Heart left ventricle (tissue), 16 donors: ENCODE measurements around the gene NCAPH2. TPM values are rescaled to one million over a fixed set of nuclear protein-coding genes. Genes with fewer than 3 reads are reported as not detected.
A peak's percentile ranks its signal among the peaks of the same experiment; 100 is the strongest.
"Not testable (repeated sequence)": the region's sequence is repeated elsewhere in the genome, so short reads cannot be mapped to it uniquely, and the experiment has no call there.

Experiments
- ATAC-seq, 4 donors: fragments of 200-7000 bp; cut with Tn5 transposase; one replicate each; pipeline ENCODE4 v1.9.1; 2020 to 2022; ENCODE audit warnings: moderate library complexity in 4 of 4, mild to moderate bottlenecking in 3 of 4, moderate number of reproducible peaks in 1 of 4
- DNase-seq, 5 donors: peaks; one replicate each; pipeline ENCODE4 v3.0.0-alpha.2; 2020
- H3K27ac ChIP-seq, 12 donors: fragments of 200-600 bp; sonication (generic) in 4 of 12; one replicate each; pipeline versions ENCODE4 v1.5.0 to v1.8.0; 2016 to 2022; ENCODE audit warnings: mild to moderate bottlenecking in 2 of 12
- H3K27me3 ChIP-seq, 9 donors: fragments of 200-600 bp; sonication (generic) in 2 of 9; one replicate each; pipeline versions ENCODE4 v1.5.1 to v1.8.0; 2016 to 2022; ENCODE audit warnings: mild to moderate bottlenecking in 3 of 9
- H3K36me3 ChIP-seq, 9 donors: fragments of 200-600 bp; sonication (generic) in 2 of 9; one replicate each; pipeline versions ENCODE4 v1.5.0 to v1.8.0; 2018 to 2022; ENCODE audit warnings: mild to moderate bottlenecking in 2 of 9
- H3K4me1 ChIP-seq, 12 donors: fragments of 200-600 bp; sonication (generic) in 4 of 12; one replicate each; pipeline versions ENCODE4 v1.5.0 to v1.8.0; 2016 to 2022; ENCODE audit warnings: mild to moderate bottlenecking in 3 of 12
- H3K4me3 ChIP-seq, 12 donors: fragments of 200-600 bp; sonication (generic) in 4 of 12; one replicate each; pipeline versions ENCODE4 v1.5.0 to v1.8.0; 2017 to 2022; ENCODE audit warnings: mild to moderate bottlenecking in 9 of 12, moderate library complexity in 4 of 12
- H3K9me3 ChIP-seq, 12 donors: fragments of 200-600 bp; sonication (generic) in 4 of 12; one replicate each; pipeline versions ENCODE4 v1.5.0 to v1.8.0; 2016 to 2022; ENCODE audit warnings: mild to moderate bottlenecking in 1 of 12
- CTCF ChIP-seq, 12 donors: fragments of 200-600 bp; sonication (generic) in 4 of 12; IDR thresholded peaks; one replicate each; pipeline versions ENCODE4 v1.5.0 to v1.8.0; 2018 to 2022; ENCODE audit warnings: antibody characterized with exemption in 12 of 12, mild to moderate bottlenecking in 5 of 12
- POLR2A ChIP-seq, 2 donors: fragments of 450-650 bp; IDR thresholded peaks; one replicate each; pipeline ENCODE4 v1.6.1; 2017; ENCODE audit warnings: antibody characterized with exemption in 2 of 2, mild to moderate bottlenecking in 2 of 2, moderate library complexity in 2 of 2
- WGBS, 4 donors: extraction: QIAGEN DNeasy Blood & Tissue Kit in 2 of 4; methylation state at CpG; one replicate each; pipeline versions ENCODE4 v1.1.5 to v1.1.7; 2013 to 2018; 5-methylcytosine and 5-hydroxymethylcytosine counted together
- intact Hi-C, 10 donors: fragments of 100-400 bp; cut with DNase I; formaldehyde crosslinking; loops; one replicate each; pipeline versions ENCODE4 v1.11.1 to v1.14.2; 2022
- polyA plus RNA-seq, 2 donors: library from polyadenylated mRNA; stranded (reverse); fragments of 200-250 nt; gene quantifications; one replicate each; pipeline ENCODE4 v1.2.3, GENCODE V29; 2013
- total RNA-seq, 9 donors: library from RNA; depleted of rRNA in 2 of 9; stranded (reverse); fragments of >200 nt in 2 of 9; fragmentation: NEBNext Ultra II Directional in 3 of 9; extraction: Animal tissue kit (Norgen Biotek cat#: 25700) in 3 of 9; gene quantifications; one replicate each; pipeline versions ENCODE4 v1.1.0 to v1.2.4, GENCODE V29; 2016 to 2023
- donor health status: ischemic (EF 13 %, LVEDD 7.1; RV severe dilation, severe dysfunction).
- donor health status: healthy with polysubstance abuse.
- donor health status: DM: no; HTN: yes; CAD: no.
- donor health status: DM: no; HTN: no; CAD: no.
- donor health status: ischemic (EF 25% LVEDD 6.9; RV normal size, moderate dysfunction).
- donor health status: ischemic (EF 25% LVEDD 5.7; RV mildly dilated, moderate dysfunction).
- donor health status: healthy.
- donor health status: DM: yes; HTN: yes; CAD: no.
- donor health status: ischemic (EF 35%, LVEDD 5.7; RV mildly dilated, moderate dysfunction).
- donor health status: nonischemic (EF 11% LVEDD 7.7; RV severe dilation, severe dysfunction).
- donor health status: DM: yes; HTN: yes; CAD: no.
- donor health status: PGD.
- donor health status: ischemic (EF 29% LVEDD 5.4; RV normal size, mild dysfunction).
- donor health status: nonischemic (EF 23%, LVEDD 6.1; RV moderate dilation, normal function).

Gene NCAPH2
- total and polyA plus RNA-seq, 11 donors: 24.7 to 43.3 (median 28.1) TPM

- DNase-seq: no peak
- peaks cover 0 to 93% (median 9%) of the 10 kb centered on the region in 12 donors for H3K4me1 ChIP-seq
Measured at GRCh38 chr22:50537765-50538164, 29.7 kb downstream of the NCAPH2 start.

GRCh38 chr22:50540381-50540780 is 32.4 kb downstream of the NCAPH2 start:
- no peaks in the 10 kb centered on the region for H3K9me3 ChIP-seq
- intact Hi-C loops: loop anchor here in 2 of 10 donors (5.0 to 10.0 kb wide), 2 partner anchors 74 to 82 kb away; no protein-coding TSS in a partner anchor
- no peaks in the 10 kb centered on the region for H3K36me3 ChIP-seq
- H3K27ac ChIP-seq: peak overlapping the region in 11 of 12 donors; percentile 77 to 98 (median 87)
- H3K4me1 ChIP-seq: peaks cover 0 to 95% (median 19%) of the 10 kb centered on the region in 12 donors
- DNase-seq (no peak), ATAC-seq (no peak)
- WGBS, 4 donors: 79 to 89% (median 87%) methylated on average over 10 of the region's 10 CpGs
- H3K27me3 ChIP-seq: peaks cover 0 to 27% (median 0%) of the 10 kb centered on the region in 9 donors
- H3K4me3 ChIP-seq: peak overlapping the region in 1 of 12 donors; percentile 38
- TF ChIP-seq CTCF (IDR thresholded peaks at IDR 0.05) (no peak), POLR2A (IDR thresholded peaks at IDR 0.05) (no peak)

More at GRCh38 chr22:50537765-50538164, 29.7 kb downstream of the NCAPH2 start:
- Histone ChIP-seq H3K9me3 (no peaks in the 10 kb centered on the region), H3K36me3 (no peaks in the 10 kb centered on the region), H3K27me3 (peaks cover 0 to 34% (median 0%) of the 10 kb centered on the region in 9 donors), H3K27ac (peak overlapping the region in 9 of 12 donors; percentile 5 to 98 (median 91)), H3K4me3 (no peak overlapping the region)
- TF ChIP-seq CTCF (IDR thresholded peaks at IDR 0.05) (no peak), POLR2A (IDR thresholded peaks at IDR 0.05) (no peak)
- intact Hi-C loops: no loop called here
- no peak for ATAC-seq
- WGBS, 4 donors: 86 to 92% (median 90%) methylated on average over 13 of the region's 13 CpGs

GRCh38 chr22:50541667-50542026 is 33.6 kb downstream of the NCAPH2 start:
- H3K9me3 ChIP-seq, H3K36me3 ChIP-seq: not testable (repeated sequence)
- ATAC-seq: peak in 2 of 4 donors; percentile 28 to 52
- peaks cover 0 to 95% (median 20%) of the 10 kb centered on the region in 12 donors for H3K4me1 ChIP-seq
- peak overlapping the region in 7 of 12 donors; percentile 3 to 98 (median 61) for H3K27ac ChIP-seq
- H3K4me3 ChIP-seq: peak overlapping the region in 2 of 12 donors; percentile 3 to 38
- intact Hi-C loops: loop anchor here in 2 of 10 donors (5.0 to 10.0 kb wide), 2 partner anchors 73 to 81 kb away; no protein-coding TSS in a partner anchor
- H3K27me3 ChIP-seq: peaks cover 0 to 37% (median 4%) of the 10 kb centered on the region in 9 donors
- DNase-seq: peak in 2 of 5 donors; percentile 33 to 52
- WGBS, 4 donors: 77 to 88% (median 86%) methylated on average over 5 of the region's 5 CpGs

GRCh38 chr22:50542416-50542927 is 34.4 kb downstream of the NCAPH2 start:
- DNase-seq: peak in 2 of 5 donors; percentile 20 to 51
- intact Hi-C loops: loop anchor here in 2 of 10 donors (5.0 to 10.0 kb wide), 2 partner anchors 72 to 80 kb away; no protein-coding TSS in a partner anchor

More at GRCh38 chr22:50542416-50542927, 34.4 kb downstream of the NCAPH2 start:
- peaks cover 8 to 45% (median 12%) of the 10 kb centered on the region in 9 donors for H3K27me3 ChIP-seq
- no peaks in the 10 kb centered on the region for H3K36me3 ChIP-seq
- peaks cover 0 to 92% (median 21%) of the 10 kb centered on the region in 12 donors for H3K4me1 ChIP-seq
- no peaks in the 10 kb centered on the region for H3K9me3 ChIP-seq
- peak overlapping the region in 3 of 12 donors; percentile 44 to 98 (median 61) for H3K27ac ChIP-seq
- peak overlapping the region in 2 of 12 donors; percentile 3 to 38 for H3K4me3 ChIP-seq
- ATAC-seq: peak in 2 of 4 donors; percentile 5 to 21
- TF ChIP-seq POLR2A (IDR thresholded peaks at IDR 0.05) (no peak), CTCF (IDR thresholded peaks at IDR 0.05) (peak in 1 of 12 donors; percentile 14)
- 90 to 94% (median 93%) methylated on average over 19 of the region's 19 CpGs for WGBS, 4 donors
